Measurements from ENCODE around the gene WASHC4.

GRCh38 chr12:105083031-105083430 lies 24.5 kb upstream of the WASHC4 start:
- TF ChIP-seq POLR2A (IDR thresholded peaks at IDR 0.05) (no peak), CTCF (IDR thresholded peaks at IDR 0.05) (no peak)
